T-cell (primary cell): ENCODE data around the gene KCNJ14. TPM values are rescaled to one million over a fixed set of nuclear protein-coding genes. Genes with fewer than 3 reads are reported as not detected.

Experiments used
- ATAC-seq, 4 experiments: fragments of 200-7000 bp in 3 of 4; fragments of 150-1000 bp in 1 of 4; cut with Tn5 transposase; replicated peaks in 1 of 4; 1 replicate in 3 of 4; 2 replicates in 1 of 4; pipeline ENCODE4 v1.10.0; 2021; ENCODE audit warnings: moderate library complexity in 3 of 4, mild to moderate bottlenecking in 2 of 4, moderate number of reproducible peaks in 1 of 4
- CTCF ChIA-PET, 2 donors: fragments of 300-600 bp; sonication (Branson Sonifier 250); formaldehyde crosslinking; loops; one replicate each; lab custom pipeline; 2022; ENCODE audit warnings: antibody characterized with exemption in 2 of 2; lab: Charles Lee
- POLR2A ChIA-PET, 2 donors: fragments of 300-600 bp; sonication (Branson Sonifier 250); formaldehyde crosslinking; loops; one replicate each; lab custom pipeline; 2022; ENCODE audit warnings: antibody characterized with exemption in 2 of 2; lab: Charles Lee
- DNase-seq, 35 experiments: peaks; one replicate each; pipeline versions ENCODE4 v3.0.0 to v3.0.0-alpha.2; 2013 to 2023
- H3K27ac ChIP-seq: one replicate; pipeline ENCODE4 v1.5.1; 2013; ENCODE audit warnings: low read length
- H3K27me3 ChIP-seq, 2 experiments: replicated peaks in 1 of 2; 1 replicate in 1 of 2; 2 replicates in 1 of 2; pipeline versions ENCODE4 v1.6.1 to v1.7.0; 2013; ENCODE audit warnings: low read length in 1 of 2, mixed read lengths in 1 of 2; ENCODE audit not compliant: control insufficient read depth in 2 of 2, insufficient read depth in 2 of 2; ENCODE audit errors: extremely low read depth in 1 of 2
- H3K36me3 ChIP-seq, 2 donors: 1 replicate in 1 of 2; 2 replicates in 1 of 2; pipeline versions ENCODE4 v1.6.1 to v1.7.0; 2013; ENCODE audit warnings: low read length in 1 of 2; ENCODE audit not compliant: control insufficient read depth in 2 of 2, insufficient read depth in 1 of 2; ENCODE audit errors: extremely low read depth in 1 of 2
- H3K4me1 ChIP-seq, 2 experiments: 1 replicate in 1 of 2; 2 replicates in 1 of 2; pipeline versions ENCODE4 v1.6.1 to v1.7.0; 2013; ENCODE audit warnings: low read length in 2 of 2, mixed read lengths in 1 of 2; ENCODE audit not compliant: insufficient read depth in 2 of 2, control insufficient read depth in 1 of 2; ENCODE audit errors: extremely low read depth in 1 of 2
- H3K4me3 ChIP-seq, 2 donors: 1 replicate in 1 of 2; 2 replicates in 1 of 2; pipeline versions ENCODE4 v1.5.1 to v1.7.0; 2013; ENCODE audit warnings: mild to moderate bottlenecking in 2 of 2, low read length in 1 of 2, moderate library complexity in 1 of 2; ENCODE audit not compliant: control insufficient read depth in 1 of 2; ENCODE audit errors: extremely low read depth in 1 of 2
- H3K9me3 ChIP-seq: 2 replicates; pipeline ENCODE4 v1.7.0; 2013
- H3K27ac Mint-ChIP-seq, 2 donors: one replicate each; pipeline ENCODE4 v1.8.0; 2020 to 2021; ENCODE audit warnings: mild to moderate bottlenecking in 2 of 2, mixed read lengths in 2 of 2
- H3K27me3 Mint-ChIP-seq, 2 donors: one replicate each; pipeline ENCODE4 v1.8.0; 2021 to 2022; ENCODE audit warnings: mixed read lengths in 2 of 2
- H3K36me3 Mint-ChIP-seq: one replicate; pipeline ENCODE4 v1.8.0; 2021; ENCODE audit warnings: mixed read lengths
- H3K4me1 Mint-ChIP-seq, 3 donors: one replicate each; pipeline ENCODE4 v1.8.0; 2020 to 2022; ENCODE audit warnings: mixed read lengths in 3 of 3, mild to moderate bottlenecking in 1 of 3
- H3K4me3 Mint-ChIP-seq, 3 donors: one replicate each; pipeline ENCODE4 v1.8.0; 2020 to 2022; ENCODE audit warnings: mild to moderate bottlenecking in 3 of 3, mixed read lengths in 3 of 3, moderate library complexity in 3 of 3
- H3K9me3 Mint-ChIP-seq, 3 donors: one replicate each; pipeline ENCODE4 v1.8.0; 2020 to 2022; ENCODE audit warnings: mixed read lengths in 3 of 3
- WGBS: methylation state at CpG from one replicate; pipeline ENCODE4 v1.1.5; 2013; ENCODE audit warnings: missing lambda C conversion rate; ENCODE audit not compliant: insufficient coverage; 5-methylcytosine and 5-hydroxymethylcytosine counted together
- total RNA-seq, 35 experiments: library from RNA in 6 of 35; stranded (reverse) in 6 of 35; fragments of 120-200 nt in 1 of 35; gene quantifications; one replicate each; pipeline versions ENCODE4 v1.2.1 to v1.2.4 and lab custom pipeline; 2013 to 2026

The KCNJ14 gene
- total RNA-seq, 5 donors from 2014 or later (not counting 1 experiment from before 2014, with no cell fraction given), result 2.6 to 3.5 (median 3.2) TPM

- Mint-ChIP-seq H3K4me1 (peaks cover 4 to 9% (median 5%) of the 10 kb centered on the region in 3 donors), H3K27me3 (no peaks in the 10 kb centered on the region), H3K9me3 (no peaks in the 10 kb centered on the region), H3K27ac (no peak overlapping the region), H3K36me3 (peaks cover 15% of the 10 kb centered on the region), H3K4me3 (no peak overlapping the region)
- H3K27ac ChIP-seq, result no peak overlapping the region
- no peak for ATAC-seq
- H3K4me3 ChIP-seq, result no peak overlapping the region
- 82% methylated on average over 6 of the region's 11 CpGs for WGBS
- no peak for DNase-seq
- ChIA-PET POLR2A (no interaction called here), CTCF (interaction anchor here in 1 of 2 donors (0.5 kb wide), 1 partner anchor 166 kb away, joined by 5 read pairs; no protein-coding TSS in a partner anchor)
- H3K36me3 ChIP-seq, result peaks cover 17 to 46% of the 10 kb centered on the region in 2 donors
- peaks cover 0 to 4% of the 10 kb centered on the region in 2 experiments for H3K4me1 ChIP-seq
- no peaks in the 10 kb centered on the region for H3K9me3 ChIP-seq
- H3K27me3 ChIP-seq, result no peaks in the 10 kb centered on the region
Measured at GRCh38 chr19:48455908-48456562, 661 bp downstream of the KCNJ14 start.

GRCh38 chr19:48456864-48457263, 1.5 kb downstream of the KCNJ14 start:
- no peak for DNase-seq
- no peaks in the 10 kb centered on the region for H3K27me3 Mint-ChIP-seq
- no peaks in the 10 kb centered on the region for H3K27me3 ChIP-seq
- H3K36me3 ChIP-seq, result peaks cover 10 to 38% of the 10 kb centered on the region in 2 donors
- no peaks in the 10 kb centered on the region for H3K9me3 Mint-ChIP-seq
- no peak overlapping the region for H3K27ac Mint-ChIP-seq
- ATAC-seq, result no peak
- H3K27ac ChIP-seq, result no peak overlapping the region
- H3K36me3 Mint-ChIP-seq, result peaks cover 12% of the 10 kb centered on the region
- ChIA-PET POLR2A (interaction anchor here in 1 of 2 donors (0.8 kb wide), 1 partner anchor 8 kb away, joined by 3 read pairs; no protein-coding TSS in a partner anchor), CTCF (no interaction called here)
- H3K4me1 Mint-ChIP-seq, result peaks cover 4 to 9% (median 5%) of the 10 kb centered on the region in 3 donors
- H3K9me3 ChIP-seq, result no peaks in the 10 kb centered on the region
- 100% methylated on average over 3 of the region's 4 CpGs for WGBS
- no peak overlapping the region for H3K4me3 Mint-ChIP-seq
- H3K4me3 ChIP-seq, result no peak overlapping the region
- H3K4me1 ChIP-seq, result peaks cover 0 to 4% of the 10 kb centered on the region in 2 experiments

DNA sequence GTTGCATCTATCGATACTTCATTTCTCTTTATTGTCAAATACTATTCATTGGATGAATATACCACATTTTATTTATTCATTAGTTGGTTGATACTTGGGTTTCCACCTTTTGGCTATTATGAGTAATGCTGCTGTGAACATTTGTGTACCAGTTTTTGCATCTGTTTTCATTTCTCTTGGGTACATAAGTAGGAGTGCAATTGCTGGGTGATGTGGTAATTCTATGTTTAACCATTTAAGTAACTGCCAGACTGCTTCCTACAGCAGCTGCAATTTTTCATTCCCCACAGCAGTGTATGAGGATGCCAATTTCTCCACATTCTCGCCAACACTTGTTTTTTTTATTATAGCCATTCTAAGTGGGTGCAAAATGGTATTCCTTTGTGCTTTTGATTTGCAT, 2.6 kb downstream of the KCNJ14 start:
- Histone ChIP-seq H3K27me3 (no peaks in the 10 kb centered on the region), H3K4me3 (no peak overlapping the region), H3K9me3 (no peaks in the 10 kb centered on the region), H3K27ac (no peak overlapping the region), H3K36me3 (peaks cover 10 to 29% of the 10 kb centered on the region in 2 donors), H3K4me1 (peaks cover 0 to 4% of the 10 kb centered on the region in 2 experiments)
- CTCF ChIA-PET, result no interaction called here
- Mint-ChIP-seq H3K36me3 (peaks cover 10% of the 10 kb centered on the region), H3K9me3 (no peaks in the 10 kb centered on the region), H3K4me3 (no peak overlapping the region), H3K27ac (no peak overlapping the region), H3K27me3 (no peaks in the 10 kb centered on the region), H3K4me1 (peaks cover 4 to 9% (median 4%) of the 10 kb centered on the region in 3 donors)
- DNase-seq (no peak), ATAC-seq (no peak)
- POLR2A ChIA-PET, result no interaction called here
- no CpG with 5 or more reads among the region's 2 CpGs for WGBS

- ATAC-seq, result no peak
- ChIA-PET POLR2A (interaction anchor here (0.6 to 0.7 kb wide), 2 partner anchors 58 to 135 kb away, joined by 3 to 7 read pairs; no protein-coding TSS in a partner anchor), CTCF (interaction anchor here in 1 of 2 donors (0.6 to 0.7 kb wide), 2 partner anchors 110 to 1332 kb away, joined by 3 to 5 read pairs; no protein-coding TSS in a partner anchor)
- no peaks in the 10 kb centered on the region for H3K4me1 Mint-ChIP-seq
- no peak overlapping the region for H3K27ac Mint-ChIP-seq
- no peaks in the 10 kb centered on the region for H3K9me3 ChIP-seq
- no peaks in the 10 kb centered on the region for H3K27me3 ChIP-seq
- no peaks in the 10 kb centered on the region for H3K9me3 Mint-ChIP-seq
- WGBS, result 99% methylated on average over 33 of the region's 36 CpGs
- peaks cover 0 to 5% of the 10 kb centered on the region in 2 donors for H3K36me3 ChIP-seq
- peaks cover 3% of the 10 kb centered on the region for H3K36me3 Mint-ChIP-seq
- DNase-seq, result no peak
- no peak overlapping the region for H3K4me3 Mint-ChIP-seq
- H3K4me1 ChIP-seq, result no peaks in the 10 kb centered on the region
- no peaks in the 10 kb centered on the region for H3K27me3 Mint-ChIP-seq
- H3K27ac ChIP-seq, result no peak overlapping the region
- H3K4me3 ChIP-seq, result no peak overlapping the region
Measured at GRCh38 chr19:48461651-48461981, 6.2 kb downstream of the KCNJ14 start.

GRCh38 chr19:48461982-48462655, 6.7 kb downstream of the KCNJ14 start:
- H3K4me3 Mint-ChIP-seq, result no peak overlapping the region
- ATAC-seq, result no peak

GRCh38 chr19:48465215-48465614, 9.8 kb downstream of the KCNJ14 start:
- ChIA-PET POLR2A (no interaction called here), CTCF (no interaction called here)
- ATAC-seq, result no peak
- H3K27ac Mint-ChIP-seq, result no peak overlapping the region
- DNase-seq, result no peak
- no peak overlapping the region for H3K4me3 ChIP-seq
- no peaks in the 10 kb centered on the region for H3K27me3 Mint-ChIP-seq
- H3K27me3 ChIP-seq, result peaks cover 0 to 3% of the 10 kb centered on the region in 2 experiments
- no peak overlapping the region for H3K27ac ChIP-seq
- H3K4me1 Mint-ChIP-seq, result peaks cover 12 to 14% (median 12%) of the 10 kb centered on the region in 3 donors
- no CpG with 5 or more reads among the region's 1 CpG for WGBS
- H3K9me3 ChIP-seq, result no peaks in the 10 kb centered on the region
- no peaks in the 10 kb centered on the region for H3K36me3 ChIP-seq
- no peaks in the 10 kb centered on the region for H3K36me3 Mint-ChIP-seq
- H3K4me1 ChIP-seq, result peaks cover 0 to 15% of the 10 kb centered on the region in 2 experiments
- no peaks in the 10 kb centered on the region for H3K9me3 Mint-ChIP-seq
- no peak overlapping the region for H3K4me3 Mint-ChIP-seq

More at GRCh38 chr19:48461982-48462655, 6.7 kb downstream of the KCNJ14 start:
- no peaks in the 10 kb centered on the region for H3K27me3 Mint-ChIP-seq
- Histone ChIP-seq H3K4me1 (no peaks in the 10 kb centered on the region), H3K27ac (no peak overlapping the region), H3K27me3 (peaks cover 0 to 3% of the 10 kb centered on the region in 2 experiments), H3K9me3 (no peaks in the 10 kb centered on the region), H3K4me3 (no peak overlapping the region), H3K36me3 (peaks cover 0 to 4% of the 10 kb centered on the region in 2 donors)
- no peak overlapping the region for H3K27ac Mint-ChIP-seq
- WGBS, result 97% methylated on average over 61 of the region's 62 CpGs
- no peak for DNase-seq
- ChIA-PET POLR2A (no interaction called here), CTCF (interaction anchor here in 1 of 2 donors (0.6 to 0.7 kb wide), 2 partner anchors 111 to 1331 kb away, joined by 3 to 5 read pairs; no protein-coding TSS in a partner anchor)
- H3K4me1 Mint-ChIP-seq, result no peaks in the 10 kb centered on the region
- no peaks in the 10 kb centered on the region for H3K9me3 Mint-ChIP-seq
- H3K36me3 Mint-ChIP-seq, result peaks cover 2% of the 10 kb centered on the region
